K562 (cell line): ENCODE measurements around the gene PTCH2. TPM values are rescaled to one million over a fixed set of nuclear protein-coding genes. Genes with fewer than 3 reads are reported as not detected.

Experiments used
- ARID1B ChIP-seq: fragments of 450-650 bp; IDR thresholded peaks from 2 replicates; pipeline ENCODE4 v1.6.1; 2016; ENCODE audit warnings: antibody characterized with exemption, mild to moderate bottlenecking, inconsistent platforms
- ATF7 ChIP-seq: fragments of 450-650 bp; IDR thresholded peaks from 2 replicates; pipeline ENCODE4 v1.7.1; 2014; ENCODE audit warnings: mild to moderate bottlenecking, moderate library complexity
- CBFA2T2 ChIP-seq: fragments of 450-650 bp; conservative IDR thresholded peaks from 2 replicates; pipeline ENCODE4 v1.6.1; 2017; ENCODE audit warnings: mild to moderate bottlenecking
- CBX2 ChIP-seq: fragments of 200-600 bp; sonication (generic); IDR thresholded peaks from one replicate; pipeline ENCODE4 v1.6.1; 2012; ENCODE audit warnings: mild to moderate bottlenecking, low read length, inconsistent platforms; ENCODE audit not compliant: insufficient read depth, poor library complexity, severe bottlenecking
- ETV5 ChIP-seq: sonication (generic); formaldehyde crosslinking; IDR thresholded peaks from 2 replicates; pipeline ENCODE4 v1.4.0; 2020; ENCODE audit warnings: low read depth, mild to moderate bottlenecking, missing genetic modification reagents
- FOXK2 ChIP-seq, 2 experiments: fragments of 450-650 bp; IDR thresholded peaks in 1 of 2; conservative IDR thresholded peaks in 1 of 2; 2 replicates each; pipeline ENCODE4 v1.6.1; 2016; ENCODE audit warnings: low read depth in 2 of 2, mild to moderate bottlenecking in 1 of 2
- MEIS2 ChIP-seq: fragments of 450-650 bp; IDR thresholded peaks from 2 replicates; pipeline ENCODE4 v1.6.1; 2014; ENCODE audit warnings: mild to moderate bottlenecking; ENCODE audit not compliant: partially characterized antibody
- NCOA1 ChIP-seq: fragments of 450-650 bp; IDR thresholded peaks from 2 replicates; pipeline ENCODE4 v1.6.1; 2016; ENCODE audit warnings: low read depth
- SIN3A ChIP-seq, 2 experiments: fragments of 150-350 bp in 1 of 2; IDR thresholded peaks; 2 replicates each; pipeline ENCODE4 v1.6.1; 2011 to 2016; ENCODE audit warnings: borderline replicate concordance in 2 of 2, low read depth in 2 of 2, low read length in 2 of 2, mild to moderate bottlenecking in 2 of 2, moderate library complexity in 2 of 2; ENCODE audit not compliant: control insufficient read depth in 1 of 2
- SMARCA4 ChIP-seq: fragments of 450-650 bp; IDR thresholded peaks from 2 replicates; pipeline ENCODE4 v1.6.1; 2016
- ZEB2 ChIP-seq: fragments of 450-650 bp; IDR thresholded peaks from 2 replicates; pipeline ENCODE4 v1.6.1; 2016
- ZNF592 ChIP-seq: fragments of 450-650 bp; IDR thresholded peaks from 2 replicates; pipeline ENCODE4 v1.6.1; 2017; ENCODE audit warnings: antibody characterized with exemption, mild to moderate bottlenecking
- polyA plus RNA-seq, 8 experiments: library from polyadenylated mRNA; depleted of rRNA in 4 of 8; stranded (reverse) in 5 of 8; unstranded in 3 of 8; fragments of >200 nt; fragmentation: Nextera tagmentation in 2 of 8; fragmentation: Illumina TruSeq in 1 of 8; extraction: Ambion mirVana in 2 of 8; extraction: Trizol in 1 of 8; gene quantifications; 2 replicates each; pipeline versions ENCODE4 v1.2.1 to v1.2.3, GENCODE V29; 2011 to 2014; ENCODE audit warnings: inconsistent platforms in 1 of 8, missing spikeins in 1 of 8
- total RNA-seq, 7 experiments: library from RNA; depleted of rRNA in 6 of 7; stranded (reverse); fragments of >200 nt in 6 of 7; fragmentation: Illumina TruSeq in 2 of 7; extraction: Trizol in 2 of 7; gene quantifications; 2 replicates each; pipeline versions ENCODE4 v1.2.1 to v1.2.3, GENCODE V29; 2011 to 2021; ENCODE audit warnings: low replicate concordance in 1 of 7

The PTCH2 gene
- total and polyA plus RNA-seq, 9 of the 15 experiments (the other 6 are each of a cell fraction or from before 2014, with no cell fraction given), result 0.15 to 27.3 (median 0.48) TPM; not detected in 1

DNA sequence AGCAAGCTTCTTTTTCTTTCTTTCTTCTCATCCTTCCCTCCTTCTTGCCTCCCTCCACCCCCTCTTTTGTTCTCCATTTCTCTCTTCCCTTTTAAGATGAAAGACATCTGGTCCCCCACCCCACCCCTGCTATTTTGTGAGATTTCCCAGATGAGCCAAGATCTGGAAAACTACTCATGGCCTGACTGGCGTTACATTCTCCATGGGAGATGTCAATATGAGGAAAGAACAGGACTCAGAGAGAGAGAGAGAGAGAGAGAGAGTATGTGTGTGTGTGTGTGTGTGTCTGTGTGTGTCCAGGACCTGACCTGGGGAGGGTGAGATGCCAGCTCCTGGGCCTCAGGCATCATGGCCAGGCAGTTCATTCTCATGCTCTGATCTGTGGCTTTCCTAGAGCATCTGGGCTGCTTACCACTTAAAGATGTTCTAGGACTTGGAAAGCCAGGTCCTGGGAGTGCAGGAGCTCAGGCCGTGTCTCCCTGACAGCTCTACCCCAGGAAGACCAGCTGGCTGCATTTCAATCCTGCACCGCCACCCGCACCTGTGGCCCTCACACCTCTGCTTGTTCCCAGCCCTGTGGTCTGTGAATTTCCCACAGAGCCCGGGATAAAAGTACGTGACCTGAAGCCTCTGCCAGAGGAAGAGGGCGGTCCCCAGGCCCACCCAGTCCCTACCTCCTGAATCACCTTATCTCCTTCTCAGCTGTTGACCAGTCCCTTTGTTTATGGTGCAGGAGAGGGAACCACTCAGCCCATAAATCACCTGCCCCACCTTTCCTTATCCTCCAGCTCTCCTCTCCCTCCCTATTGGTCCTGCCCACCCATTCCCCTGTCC lies 51.9 kb downstream of the PTCH2 start (continued):
- TF ChIP-seq ZNF592 (no peak), SIN3A (IDR thresholded peaks at IDR 0.05; ENCODE audit: borderline replicate concordance in 2 of 2, control insufficient read depth in 1 of 2, low read depth in 2 of 2, low read length in 2 of 2) (0 out of 4 replicates have a peak, but pooled peaks of 1 of the 2 experiments have one; percentile 46), CBX2 (no peak), ZEB2 (peak; percentile 87), SMARCA4 (peak; percentile 34; the same call in 1 of the 2 replicates), ETV5 (CRISPR knock-in tag) (0 out of 2 replicates have a peak, but pooled peaks have one; percentile 49), MEIS2 (peak; percentile 95), ATF7 (0 out of 2 replicates have a peak, but pooled peaks have one; percentile 17), FOXK2 (conservative IDR thresholded peaks at IDR 0.05 in 1 of 2, IDR thresholded peaks at IDR 0.05 in 1 of 2; ENCODE audit: low read depth in 2 of 2) (peak; percentile 52 to 78; a peak in 2 of 4 replicates), CBFA2T2 (peak; percentile 18), ARID1B (peak; percentile 73), NCOA1 (0 out of 2 replicates have a peak, but pooled peaks have one; percentile 21)
- TF ChIP-seq, all 486 proteins: peak for 29
